B cell (primary cell): ENCODE results near the gene ZC3HAV1. TPM values are rescaled to one million over a fixed set of nuclear protein-coding genes. Genes with fewer than 3 reads are reported as not detected.
A peak's percentile ranks its signal among the peaks of the same experiment; 100 is the strongest.

ENCODE experiments used
- ATAC-seq: fragments of 200-7000 bp; cut with Tn5 transposase; one replicate; pipeline ENCODE4 v1.10.0; 2021; ENCODE audit warnings: low read depth, mild to moderate bottlenecking, moderate number of reproducible peaks, moderate library complexity
- CTCF ChIA-PET: fragments of 350-600 bp; sonication (Branson Sonifier 250); formaldehyde crosslinking; loops from one replicate; lab custom pipeline; 2021; ENCODE audit warnings: antibody characterized with exemption, inconsistent platforms; lab: Charles Lee
- POLR2A ChIA-PET: fragments of 350-600 bp; sonication (Branson Sonifier 250); formaldehyde crosslinking; loops from one replicate; lab custom pipeline; 2021; ENCODE audit warnings: antibody characterized with exemption; lab: Charles Lee
- DNase-seq: peaks from one replicate; pipeline ENCODE4 v3.0.0; 2013
- H2AFZ ChIP-seq: 2 replicates; pipeline ENCODE4 v1.6.1; 2012; ENCODE audit warnings: mild to moderate bottlenecking, low read depth, low read length; ENCODE audit not compliant: insufficient read depth, poor library complexity, severe bottlenecking
- H3K27ac ChIP-seq, 2 donors: 1 replicate in 1 of 2; 2 replicates in 1 of 2; pipeline ENCODE4 v1.5.1; 2012 to 2013; ENCODE audit warnings: low read length in 2 of 2, mild to moderate bottlenecking in 2 of 2, moderate library complexity in 1 of 2
- H3K27me3 ChIP-seq, 4 experiments: fragments of 200-600 bp in 1 of 4; sonication (generic) in 1 of 4; replicated peaks in 1 of 4; 1 replicate in 2 of 4; 2 replicates in 2 of 4; pipeline versions ENCODE4 v1.6.1 to v1.7.0; 2013 to 2016; ENCODE audit warnings: low read length in 3 of 4, mild to moderate bottlenecking in 2 of 4, mixed read lengths in 1 of 4, moderate library complexity in 1 of 4; ENCODE audit not compliant: insufficient read depth in 4 of 4, control insufficient read depth in 3 of 4; ENCODE audit errors: control extremely low read depth in 1 of 4
- H3K36me3 ChIP-seq, 2 experiments: replicated peaks in 1 of 2; 1 replicate in 1 of 2; 2 replicates in 1 of 2; pipeline versions ENCODE4 v1.6.1 to v1.7.1; 2013; ENCODE audit warnings: low read length in 1 of 2; ENCODE audit not compliant: insufficient read depth in 2 of 2, control insufficient read depth in 1 of 2; ENCODE audit errors: control extremely low read depth in 1 of 2, extremely low read depth in 1 of 2
- H3K4me1 ChIP-seq, 2 donors: fragments of 200-600 bp in 1 of 2; sonication (generic) in 1 of 2; 1 replicate in 1 of 2; 2 replicates in 1 of 2; pipeline versions ENCODE4 v1.5.1 to v1.6.1; 2013 to 2017; ENCODE audit warnings: low read length in 2 of 2; ENCODE audit not compliant: control insufficient read depth in 2 of 2, insufficient read depth in 2 of 2
- H3K4me2 ChIP-seq: replicated peaks from 2 replicates; pipeline ENCODE3; 2012; ENCODE audit warnings: mild to moderate bottlenecking, low read depth, low read length; ENCODE audit not compliant: poor library complexity, severe bottlenecking
- H3K4me3 ChIP-seq, 5 experiments: fragments of 200-600 bp in 1 of 5; sonication (generic) in 1 of 5; 1 replicate in 3 of 5; 2 replicates in 2 of 5; pipeline versions ENCODE4 v1.5.1 to v1.7.0; 2011 to 2016; ENCODE audit warnings: low read length in 4 of 5, mild to moderate bottlenecking in 4 of 5, low read depth in 2 of 5, control low read depth in 1 of 5, moderate library complexity in 1 of 5; ENCODE audit not compliant: insufficient read depth in 1 of 5; ENCODE audit errors: control extremely low read depth in 1 of 5, extremely low read depth in 1 of 5
- H3K79me2 ChIP-seq: fragments of 200-600 bp; sonication (generic); one replicate; pipeline ENCODE4 v1.6.0; 2016; ENCODE audit warnings: low read length; ENCODE audit not compliant: control insufficient read depth, insufficient read depth
- H3K9ac ChIP-seq: fragments of 200-600 bp; sonication (generic); 2 replicates; pipeline ENCODE4 v1.6.1; 2017; ENCODE audit warnings: mild to moderate bottlenecking, low read length, moderate library complexity
- H3K9me3 ChIP-seq, 3 donors: one replicate each; pipeline versions ENCODE4 v1.6.1 to v1.7.1; 2013; ENCODE audit warnings: low read length in 2 of 3; ENCODE audit not compliant: control insufficient read depth in 2 of 3, insufficient read depth in 1 of 3; ENCODE audit errors: control extremely low read depth in 1 of 3
- H4K20me1 ChIP-seq: 2 replicates; pipeline ENCODE4 v1.6.0; 2012; ENCODE audit warnings: mild to moderate bottlenecking, low read length; ENCODE audit not compliant: insufficient read depth, control insufficient read depth, poor library complexity, severe bottlenecking
- H3K27ac Mint-ChIP-seq: one replicate; pipeline ENCODE4 v1.8.0; 2021; ENCODE audit warnings: mixed read lengths
- H3K27me3 Mint-ChIP-seq: one replicate; pipeline ENCODE4 v1.8.0; 2021; ENCODE audit warnings: mixed read lengths
- H3K4me1 Mint-ChIP-seq: one replicate; pipeline ENCODE4 v1.8.0; 2021; ENCODE audit warnings: mixed read lengths
- H3K4me3 Mint-ChIP-seq: one replicate; pipeline ENCODE4 v1.8.0; 2021; ENCODE audit warnings: mixed read lengths
- H3K9me3 Mint-ChIP-seq: one replicate; pipeline ENCODE4 v1.8.0; 2022; ENCODE audit warnings: mixed read lengths; ENCODE audit not compliant: insufficient read depth
- EZH2 ChIP-seq: IDR thresholded peaks from 2 replicates; pipeline ENCODE4 v1.6.1; 2012; ENCODE audit warnings: borderline replicate concordance, low read depth, mild to moderate bottlenecking, moderate library complexity, low read length; ENCODE audit not compliant: insufficient read depth, poor library complexity, severe bottlenecking
- WGBS: methylation state at CpG from one replicate; pipeline ENCODE4 v1.1.5; 2013; ENCODE audit warnings: missing lambda C conversion rate; ENCODE audit not compliant: insufficient coverage; 5-methylcytosine and 5-hydroxymethylcytosine counted together
- intact Hi-C: fragments of 100-400 bp; cut with micrococcal nuclease; formaldehyde crosslinking; loops from one replicate; pipeline ENCODE4 v1.10.0; 2022
- polyA plus RNA-seq: library from polyadenylated mRNA; depleted of rRNA; stranded (reverse); fragments of >200 nt; gene quantifications from 2 replicates; pipeline ENCODE4 v1.2.3, GENCODE V29; 2012
- total RNA-seq, 2 donors: library from RNA; stranded (reverse); fragments of 120-200 nt in 1 of 2; gene quantifications; 1 replicate in 1 of 2; 2 replicates in 1 of 2; pipeline versions ENCODE4 v1.2.3 to v1.2.4, GENCODE V29; 2013 to 2022
- TF ChIP-seq, protein P1 (sequence below): fragments of 200-600 bp; IDR thresholded peaks from one replicate; pipeline ENCODE4 v1.8.0; 2022; ENCODE audit warnings: antibody characterized with exemption, mild to moderate bottlenecking

ZC3HAV1 gene
- total and polyA plus RNA-seq, 2 donors (not counting 1 experiment from before 2014, with no cell fraction given), result 45.9 to 101 TPM

DNA sequence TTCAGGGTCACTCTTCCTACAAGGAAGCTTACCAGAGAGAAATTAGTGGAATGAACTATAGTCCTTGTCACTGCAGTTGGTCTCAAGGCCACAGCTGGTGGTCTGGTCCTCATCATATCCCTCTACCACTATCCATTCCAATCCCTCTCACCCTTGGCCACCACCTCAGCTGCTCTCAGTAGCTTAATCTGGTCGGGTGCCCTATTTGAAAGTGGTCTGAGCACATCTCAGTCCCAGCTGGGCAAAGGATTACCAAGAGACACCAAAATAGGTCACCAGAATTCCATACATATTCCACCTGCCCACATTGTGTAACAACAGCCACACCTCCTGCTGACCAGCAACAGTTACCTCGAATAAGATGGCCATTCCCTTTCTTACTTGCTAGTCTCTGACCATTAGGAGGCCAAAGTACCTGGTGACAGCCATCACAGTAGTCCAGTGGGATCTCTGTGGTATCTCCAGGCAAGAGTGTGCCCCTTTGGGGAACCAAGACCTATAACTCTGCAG is 3.3 kb upstream of the ZC3HAV1 start:
- Histone ChIP-seq H4K20me1 (peaks cover 17% of the 10 kb centered on the region), H3K36me3 (no peaks in the 10 kb centered on the region), H3K4me3 (no peak overlapping the region), H3K9ac (no peak overlapping the region), H3K79me2 (peaks cover 96% of the 10 kb centered on the region), H2AFZ (no peak overlapping the region), H3K27me3 (no peaks in the 10 kb centered on the region), H3K4me2 (no peak overlapping the region), H3K4me1 (peaks cover 9 to 12% of the 10 kb centered on the region in 2 donors), H3K27ac (no peak overlapping the region), H3K9me3 (peaks cover 0 to 3% (median 0%) of the 10 kb centered on the region in 3 donors)
- 100% methylated on average over 2 of the region's 2 CpGs for WGBS
- Mint-ChIP-seq H3K4me1 (peaks cover 24% of the 10 kb centered on the region), H3K4me3 (no peak overlapping the region), H3K27me3 (no peaks in the 10 kb centered on the region), H3K9me3 (no peaks in the 10 kb centered on the region), H3K27ac (peak overlapping the region; percentile 20)
- no peak for DNase-seq
- intact Hi-C loops, result no loop called here
- ChIA-PET CTCF (interaction anchor here (0.9 to 1.2 kb wide), 2 partner anchors 12 to 95 kb away, joined by 3 to 5 read pairs; no protein-coding TSS in a partner anchor), POLR2A (interaction anchor here (0.6 kb wide), 1 partner anchor 226 kb away, joined by 3 read pairs; no protein-coding TSS in a partner anchor)
- TF ChIP-seq, protein P1, sequence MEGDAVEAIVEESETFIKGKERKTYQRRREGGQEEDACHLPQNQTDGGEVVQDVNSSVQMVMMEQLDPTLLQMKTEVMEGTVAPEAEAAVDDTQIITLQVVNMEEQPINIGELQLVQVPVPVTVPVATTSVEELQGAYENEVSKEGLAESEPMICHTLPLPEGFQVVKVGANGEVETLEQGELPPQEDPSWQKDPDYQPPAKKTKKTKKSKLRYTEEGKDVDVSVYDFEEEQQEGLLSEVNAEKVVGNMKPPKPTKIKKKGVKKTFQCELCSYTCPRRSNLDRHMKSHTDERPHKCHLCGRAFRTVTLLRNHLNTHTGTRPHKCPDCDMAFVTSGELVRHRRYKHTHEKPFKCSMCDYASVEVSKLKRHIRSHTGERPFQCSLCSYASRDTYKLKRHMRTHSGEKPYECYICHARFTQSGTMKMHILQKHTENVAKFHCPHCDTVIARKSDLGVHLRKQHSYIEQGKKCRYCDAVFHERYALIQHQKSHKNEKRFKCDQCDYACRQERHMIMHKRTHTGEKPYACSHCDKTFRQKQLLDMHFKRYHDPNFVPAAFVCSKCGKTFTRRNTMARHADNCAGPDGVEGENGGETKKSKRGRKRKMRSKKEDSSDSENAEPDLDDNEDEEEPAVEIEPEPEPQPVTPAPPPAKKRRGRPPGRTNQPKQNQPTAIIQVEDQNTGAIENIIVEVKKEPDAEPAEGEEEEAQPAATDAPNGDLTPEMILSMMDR, result no peak
- no peak for TF ChIP-seq EZH2
- ATAC-seq, result no peak

DNA sequence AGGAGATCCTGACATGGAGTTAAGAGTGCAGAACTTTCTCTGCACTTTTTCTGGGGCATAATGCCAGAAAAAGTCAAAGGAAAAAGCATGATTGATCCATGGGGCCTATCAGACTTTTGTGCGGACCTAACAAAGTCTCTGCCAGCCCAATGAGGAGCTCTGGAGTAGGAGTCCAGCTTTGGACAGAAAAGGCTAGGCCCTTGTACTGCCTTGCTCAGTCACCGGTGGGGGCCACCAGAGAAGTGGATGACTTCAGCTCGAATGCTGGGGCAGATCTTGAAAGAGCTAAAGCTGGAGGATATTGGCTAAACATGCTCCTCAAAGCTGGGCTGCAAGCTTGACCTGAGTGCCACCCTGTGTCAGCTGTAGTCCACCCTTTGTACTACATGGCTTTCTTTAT is 2.8 kb upstream of the ZC3HAV1 start:
- Mint-ChIP-seq H3K27me3 (no peaks in the 10 kb centered on the region), H3K4me3 (no peak overlapping the region), H3K27ac (peak overlapping the region; percentile 26), H3K9me3 (no peaks in the 10 kb centered on the region), H3K4me1 (peaks cover 23% of the 10 kb centered on the region)
- Histone ChIP-seq H3K27ac (no peak overlapping the region), H4K20me1 (peaks cover 21% of the 10 kb centered on the region), H3K4me2 (no peak overlapping the region), H3K36me3 (no peaks in the 10 kb centered on the region), H3K9ac (no peak overlapping the region), H2AFZ (no peak overlapping the region), H3K9me3 (peaks cover 0 to 3% (median 0%) of the 10 kb centered on the region in 3 donors), H3K27me3 (no peaks in the 10 kb centered on the region), H3K4me3 (no peak overlapping the region), H3K4me1 (peaks cover 9 to 12% of the 10 kb centered on the region in 2 donors), H3K79me2 (peaks cover 96% of the 10 kb centered on the region)
- ATAC-seq, result no peak
- WGBS, result 100% methylated on average over 3 of the region's 3 CpGs
- DNase-seq, result no peak
- CTCF ChIA-PET, result interaction anchor here (0.9 kb wide), 1 partner anchor 13 kb away, joined by 3 read pairs; no protein-coding TSS in a partner anchor
- TF ChIP-seq EZH2, result no peak
- TF ChIP-seq, protein P1, result no peak
- POLR2A ChIA-PET, result interaction anchor here (0.6 kb wide), 1 partner anchor 227 kb away, joined by 3 read pairs; no protein-coding TSS in a partner anchor
- intact Hi-C loops, result no loop called here
